ENCODE results near the gene DNAJC21.

DNAJC21 gene

DNA sequence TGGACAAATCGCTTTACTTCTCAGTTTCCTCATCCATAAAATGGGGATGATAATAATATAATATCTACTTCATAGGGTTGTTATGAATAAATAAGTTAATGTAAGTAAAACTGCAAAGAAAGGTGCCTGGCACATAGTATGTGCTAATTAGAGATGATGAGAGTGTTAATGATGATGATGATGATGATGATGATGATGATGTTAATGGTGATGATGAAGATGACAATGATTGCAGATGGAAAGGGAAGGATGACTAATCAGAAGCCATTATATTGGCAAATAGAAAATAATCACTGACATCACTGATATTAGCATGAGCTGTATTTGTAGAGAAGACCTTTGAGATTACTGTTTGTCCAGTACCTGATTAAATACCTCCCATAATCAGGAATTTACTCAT is 34.6 kb upstream of the DNAJC21 start:
- Histone ChIP-seq H3K27ac (ENCODE audit: low read depth, low read length) (no peak overlapping the region), H3K4me3 (ENCODE audit: insufficient read depth, low read length, poor library complexity, severe bottlenecking) (no peak overlapping the region), H3K9ac (ENCODE audit: low read length) (no peak overlapping the region), H4K20me1 (ENCODE audit: low read depth, low read length) (no peaks in the 10 kb centered on the region), H3K79me2 (ENCODE audit: insufficient read depth, low read length) (no peaks in the 10 kb centered on the region), H3K9me3 (ENCODE audit: insufficient read depth, low read length) (no peaks in the 10 kb centered on the region), H3K9me2 (replicated peaks; ENCODE audit: insufficient read depth, low read length) (no peaks in the 10 kb centered on the region), H3K36me3 (ENCODE audit: low read length) (no peaks in the 10 kb centered on the region), H2AFZ (ENCODE audit: low read depth, low read length, severe bottlenecking) (no peak overlapping the region), H3F3A (ENCODE audit: insufficient read depth) (0 out of 2 replicates have a peak, but pooled peaks cover 10% of the 10 kb centered on the region), H3K27me3 (ENCODE audit: low read length) (no peaks in the 10 kb centered on the region), H3K4me2 (ENCODE audit: low read depth, low read length, poor library complexity, severe bottlenecking) (no peak overlapping the region)
- TF ChIP-seq EZH2phosphoT487 (conservative IDR thresholded peaks at IDR 0.05; ENCODE audit: low read length) (no peak), CTCF (IDR thresholded peaks at IDR 0.05; ENCODE audit: insufficient read depth, low read length, poor library complexity, severe bottlenecking) (no peak)

GRCh38 chr5:34895641-34896419 is 33.5 kb upstream of the DNAJC21 start:
- Histone ChIP-seq H3K79me2 (ENCODE audit: insufficient read depth, low read length) (no peaks in the 10 kb centered on the region), H3K9me3 (ENCODE audit: insufficient read depth, low read length) (no peaks in the 10 kb centered on the region), H3K27ac (ENCODE audit: low read depth, low read length) (no peak overlapping the region), H3K9me2 (replicated peaks; ENCODE audit: insufficient read depth, low read length) (no peaks in the 10 kb centered on the region), H3K4me2 (ENCODE audit: low read depth, low read length, poor library complexity, severe bottlenecking) (no peak overlapping the region), H3K36me3 (ENCODE audit: low read length) (no peaks in the 10 kb centered on the region), H2AFZ (ENCODE audit: low read depth, low read length, severe bottlenecking) (no peak overlapping the region), H3K9ac (ENCODE audit: low read length) (no peak overlapping the region), H3K4me3 (ENCODE audit: insufficient read depth, low read length, poor library complexity, severe bottlenecking) (no peak overlapping the region), H3F3A (ENCODE audit: insufficient read depth) (0 out of 2 replicates have a peak, but pooled peaks cover 10% of the 10 kb centered on the region), H3K27me3 (ENCODE audit: low read length) (no peaks in the 10 kb centered on the region), H4K20me1 (ENCODE audit: low read depth, low read length) (no peaks in the 10 kb centered on the region)
- TF ChIP-seq EZH2phosphoT487 (conservative IDR thresholded peaks at IDR 0.05; ENCODE audit: low read length) (no peak), CTCF (IDR thresholded peaks at IDR 0.05; ENCODE audit: insufficient read depth, low read length, poor library complexity, severe bottlenecking) (no peak)

GRCh38 chr5:34897646-34898045 is 31.7 kb upstream of the DNAJC21 start:
- H3K9me3 ChIP-seq (ENCODE audit: insufficient read depth, low read length) = no peaks in the 10 kb centered on the region
- no peak for TF ChIP-seq EZH2phosphoT487 (conservative IDR thresholded peaks at IDR 0.05; ENCODE audit: low read length)
- no peak for TF ChIP-seq CTCF (IDR thresholded peaks at IDR 0.05; ENCODE audit: insufficient read depth, low read length, poor library complexity, severe bottlenecking)
- H3K4me3 ChIP-seq (ENCODE audit: insufficient read depth, low read length, poor library complexity, severe bottlenecking) = no peak overlapping the region
- no peak overlapping the region for H2AFZ ChIP-seq (ENCODE audit: low read depth, low read length, severe bottlenecking)
- no peaks in the 10 kb centered on the region for H3K36me3 ChIP-seq (ENCODE audit: low read length)
- H3K9ac ChIP-seq (ENCODE audit: low read length) = no peak overlapping the region
- no peak overlapping the region for H3K27ac ChIP-seq (ENCODE audit: low read depth, low read length)
- H3K27me3 ChIP-seq (ENCODE audit: low read length) = no peaks in the 10 kb centered on the region
- no peak overlapping the region for H3K4me2 ChIP-seq (ENCODE audit: low read depth, low read length, poor library complexity, severe bottlenecking)
- no peaks in the 10 kb centered on the region for H3K9me2 ChIP-seq (replicated peaks; ENCODE audit: insufficient read depth, low read length)
- H3K79me2 ChIP-seq (ENCODE audit: insufficient read depth, low read length) = no peaks in the 10 kb centered on the region
- H3F3A ChIP-seq (ENCODE audit: insufficient read depth) = 0 out of 2 replicates have a peak, but pooled peaks cover 10% of the 10 kb centered on the region
- H4K20me1 ChIP-seq (ENCODE audit: low read depth, low read length) = no peaks in the 10 kb centered on the region
